ENCODE data around the gene SLC22A14.
A peak's percentile ranks its signal among the peaks of the same experiment; 100 is the strongest.

Gene SLC22A14

DNA sequence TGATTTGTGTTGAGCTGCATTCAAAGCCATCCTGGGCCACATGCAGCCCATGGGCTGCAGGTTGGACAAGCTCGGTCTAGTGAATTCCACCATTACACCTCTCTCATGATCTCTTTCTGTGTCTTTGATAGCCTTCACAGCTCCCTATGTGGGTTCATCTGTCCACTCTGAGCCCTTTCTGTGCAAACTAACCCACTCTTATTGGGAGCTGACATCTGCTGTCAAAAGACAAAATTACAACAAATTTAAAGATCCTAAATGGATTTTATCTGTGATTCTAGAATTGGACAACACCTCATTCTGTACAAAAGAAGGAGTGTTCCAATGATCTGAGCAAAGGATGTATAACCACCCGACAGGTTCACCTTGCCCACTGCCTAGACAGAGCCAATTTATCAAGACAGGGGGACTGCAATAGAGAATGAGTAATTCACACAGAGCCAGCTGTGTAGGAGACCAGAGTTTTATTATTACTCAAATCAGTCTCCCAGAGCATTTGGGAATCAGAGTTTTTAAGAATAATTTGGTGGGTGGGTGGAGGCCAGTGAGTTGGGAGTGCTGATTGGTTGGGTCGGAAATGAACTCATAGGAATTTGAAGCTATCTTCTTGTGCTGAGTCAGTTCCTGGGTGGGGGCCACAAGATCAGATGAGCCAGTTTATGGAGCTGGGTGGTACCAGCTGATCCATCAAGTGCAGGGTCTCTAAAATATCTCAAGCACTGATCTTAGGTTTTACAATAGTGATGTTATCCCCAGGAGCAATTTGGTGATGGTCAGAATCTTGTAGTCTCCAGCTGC is 61.9 kb downstream of the SLC22A14 start:
- H3K27me3 ChIP-seq (ENCODE audit: control insufficient read depth in 1 of 2, insufficient read depth in 2 of 2, low read length in 2 of 2), result no peaks in the 10 kb centered on the region
- no peaks in the 10 kb centered on the region for H3K9me3 ChIP-seq (ENCODE audit: control insufficient read depth in 1 of 2, low read length in 2 of 2)
- no peak overlapping the region for H3K9ac ChIP-seq (ENCODE audit: low read depth in 1 of 2, low read length in 2 of 2)
- H3K4me1 ChIP-seq (ENCODE audit: control insufficient read depth in 1 of 2, insufficient read depth in 2 of 2, low read length in 2 of 2), result peaks cover 5 to 9% of the 10 kb centered on the region in 2 donors
- no peak overlapping the region for H3K27ac ChIP-seq (ENCODE audit: low read depth, low read length)
- no peak overlapping the region for H3K4me3 ChIP-seq (ENCODE audit: low read depth in 1 of 2, low read length in 2 of 2)
- H3K36me3 ChIP-seq (ENCODE audit: control insufficient read depth in 1 of 2, insufficient read depth in 2 of 2, low read length in 2 of 2), result no peaks in the 10 kb centered on the region

DNA sequence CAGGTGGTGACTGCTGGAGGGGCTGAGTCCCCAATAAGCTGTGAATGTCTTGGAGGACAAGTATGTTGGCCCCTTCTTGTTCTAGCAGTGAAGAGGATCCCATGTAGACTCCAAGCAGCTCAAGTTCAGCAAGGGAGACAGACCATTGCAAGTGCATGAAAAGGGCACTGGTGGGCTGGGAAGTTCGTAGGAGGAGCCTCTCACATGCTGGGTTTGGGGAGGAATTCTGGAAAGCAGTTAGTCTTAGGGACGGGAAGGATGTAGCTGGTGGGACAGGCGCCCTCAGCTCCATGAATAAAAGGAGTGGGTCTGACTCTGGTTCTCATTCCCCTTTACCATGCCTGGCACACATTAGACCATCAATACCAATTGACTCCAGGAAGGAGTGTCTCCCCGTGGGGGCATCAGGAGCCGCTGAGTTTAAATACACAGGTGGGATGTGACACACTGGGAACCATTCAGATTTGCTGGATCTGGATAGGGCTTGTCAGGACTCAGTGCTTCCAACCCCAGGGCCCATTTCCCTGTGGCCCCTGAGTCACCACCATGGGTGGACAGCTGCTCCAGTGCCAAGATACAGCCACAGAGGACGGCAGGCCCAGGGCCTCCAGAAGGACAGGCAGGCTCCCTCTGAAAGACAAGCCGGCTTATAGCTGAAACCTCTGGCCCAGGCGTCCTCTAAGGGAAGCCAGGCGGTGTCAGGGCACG is 63.9 kb downstream of the SLC22A14 start:
- Histone ChIP-seq H3K36me3 (ENCODE audit: control insufficient read depth in 1 of 2, insufficient read depth in 2 of 2, low read length in 2 of 2) (peaks cover 0 to 3% of the 10 kb centered on the region in 2 donors), H3K4me3 (ENCODE audit: low read depth in 1 of 2, low read length in 2 of 2) (peak overlapping the region in 1 of 2 donors; percentile 85), H3K27ac (ENCODE audit: low read depth, low read length) (no peak overlapping the region), H3K27me3 (ENCODE audit: control insufficient read depth in 1 of 2, insufficient read depth in 2 of 2, low read length in 2 of 2) (no peaks in the 10 kb centered on the region), H3K4me1 (ENCODE audit: control insufficient read depth in 1 of 2, insufficient read depth in 2 of 2, low read length in 2 of 2) (peaks cover 5 to 9% of the 10 kb centered on the region in 2 donors), H3K9ac (ENCODE audit: low read depth in 1 of 2, low read length in 2 of 2) (peak overlapping the region; percentile 69 to 72), H3K9me3 (ENCODE audit: control insufficient read depth in 1 of 2, low read length in 2 of 2) (no peaks in the 10 kb centered on the region)

DNA sequence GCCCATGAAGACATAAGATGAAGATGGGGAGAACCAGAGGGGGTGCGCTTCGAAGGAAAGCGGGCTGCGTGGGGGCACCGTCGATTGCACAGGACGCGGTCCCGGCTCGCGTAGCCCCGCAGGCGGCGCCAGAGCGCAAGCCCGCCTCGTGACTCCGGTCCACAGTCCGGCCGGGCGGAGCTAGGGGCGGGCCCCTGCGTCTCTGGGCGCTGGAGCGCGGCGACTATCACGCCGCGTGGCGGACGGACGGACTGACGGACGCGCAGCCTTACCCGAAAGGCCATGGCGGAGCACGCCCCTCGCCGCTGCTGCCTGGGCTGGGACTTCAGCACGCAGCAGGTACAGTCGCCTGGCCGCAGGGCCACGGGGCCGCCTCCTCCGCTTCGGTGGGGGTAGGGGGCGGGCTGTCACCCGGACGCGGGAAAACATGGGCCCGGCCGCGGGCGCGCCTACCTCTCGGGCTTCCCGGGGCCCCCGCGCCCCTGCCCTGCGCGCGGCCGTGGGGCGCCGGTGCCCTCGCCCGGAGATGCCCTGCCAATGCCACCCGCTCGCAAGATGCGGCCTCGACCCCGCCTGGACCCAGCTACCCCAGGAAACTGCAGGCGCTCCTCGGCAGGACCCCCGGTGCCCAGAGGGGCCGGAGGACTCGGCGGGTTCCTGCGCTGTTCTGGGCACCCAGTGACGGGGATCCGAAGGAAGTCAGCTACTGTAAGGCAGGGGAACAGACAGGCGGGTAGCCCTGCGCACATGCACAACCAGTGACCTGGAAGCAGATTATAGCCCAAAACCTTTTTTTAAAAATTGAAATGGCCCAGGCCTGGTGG is 64.7 kb downstream of the SLC22A14 start, which contains the start of gene XYLB:
Gene XYLB, plus strand, starts transcription at position 199 of the 824 bp plus-strand sequence. Its CDS starts 84 bp downstream, at position 283.
- H3K4me3 ChIP-seq (ENCODE audit: low read depth in 1 of 2, low read length in 2 of 2), result peak within 1 kb of the TSS; percentile 78 to 85
- H3K27me3 ChIP-seq (ENCODE audit: control insufficient read depth in 1 of 2, insufficient read depth in 2 of 2, low read length in 2 of 2), result no peaks in the 10 kb centered on the region
- H3K4me1 ChIP-seq (ENCODE audit: control insufficient read depth in 1 of 2, insufficient read depth in 2 of 2, low read length in 2 of 2), result peaks cover 5 to 9% of the 10 kb centered on the region in 2 donors
- peak within 1 kb of the TSS; percentile 69 to 72 for H3K9ac ChIP-seq (ENCODE audit: low read depth in 1 of 2, low read length in 2 of 2)
- peaks cover 0 to 3% of the 10 kb centered on the region in 2 donors for H3K36me3 ChIP-seq (ENCODE audit: control insufficient read depth in 1 of 2, insufficient read depth in 2 of 2, low read length in 2 of 2)
- peak within 1 kb of the TSS; percentile 30 for H3K27ac ChIP-seq (ENCODE audit: low read depth, low read length)
- no peaks in the 10 kb centered on the region for H3K9me3 ChIP-seq (ENCODE audit: control insufficient read depth in 1 of 2, low read length in 2 of 2)

DNA sequence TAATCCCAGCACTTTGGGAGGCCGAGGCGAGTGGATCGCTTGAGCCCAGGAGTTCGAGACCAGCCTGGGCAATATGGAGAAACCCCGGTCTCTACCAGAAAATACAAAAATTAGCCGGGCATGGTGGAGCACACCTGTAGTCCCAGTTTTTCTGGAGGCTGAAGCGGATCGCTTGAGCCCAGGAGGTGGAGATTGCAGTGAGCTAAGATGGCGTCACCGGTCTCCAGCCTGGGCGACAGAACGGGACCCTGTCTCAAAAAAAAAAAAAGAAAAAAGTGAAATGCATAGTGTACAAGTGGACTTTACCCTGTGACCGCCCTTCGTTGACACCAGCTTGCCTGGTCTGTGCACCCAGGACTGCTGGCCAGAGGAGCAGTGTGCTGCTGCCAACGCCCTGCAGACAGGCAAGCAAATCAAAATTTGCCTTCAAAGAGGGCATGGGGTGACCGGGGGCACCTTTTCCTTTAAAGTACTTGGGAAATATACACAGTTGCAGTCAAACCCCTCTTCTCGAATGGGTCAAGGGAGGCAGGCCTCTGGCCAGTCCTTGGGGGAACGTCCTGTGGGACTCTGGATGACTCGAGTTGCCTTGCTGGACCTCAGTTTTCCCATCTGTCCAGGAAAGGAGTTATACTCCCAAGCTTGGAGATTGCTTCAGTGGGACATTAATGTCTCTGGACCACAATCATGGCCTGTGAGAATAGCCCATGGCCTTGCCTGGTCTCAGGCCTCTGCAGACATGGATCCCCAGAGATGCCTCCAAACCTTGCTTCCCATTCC is 65.5 kb downstream of the SLC22A14 start:
- Histone ChIP-seq H3K4me3 (ENCODE audit: low read depth in 1 of 2, low read length in 2 of 2) (peak overlapping the region; percentile 78 to 85), H3K36me3 (ENCODE audit: control insufficient read depth in 1 of 2, insufficient read depth in 2 of 2, low read length in 2 of 2) (peaks cover 0 to 5% of the 10 kb centered on the region in 2 donors), H3K27me3 (ENCODE audit: control insufficient read depth in 1 of 2, insufficient read depth in 2 of 2, low read length in 2 of 2) (no peaks in the 10 kb centered on the region), H3K27ac (ENCODE audit: low read depth, low read length) (no peak overlapping the region), H3K9ac (ENCODE audit: low read depth in 1 of 2, low read length in 2 of 2) (peak overlapping the region; percentile 69 to 72), H3K9me3 (ENCODE audit: control insufficient read depth in 1 of 2, low read length in 2 of 2) (no peaks in the 10 kb centered on the region), H3K4me1 (ENCODE audit: control insufficient read depth in 1 of 2, insufficient read depth in 2 of 2, low read length in 2 of 2) (peaks cover 5 to 9% of the 10 kb centered on the region in 2 donors)

DNA sequence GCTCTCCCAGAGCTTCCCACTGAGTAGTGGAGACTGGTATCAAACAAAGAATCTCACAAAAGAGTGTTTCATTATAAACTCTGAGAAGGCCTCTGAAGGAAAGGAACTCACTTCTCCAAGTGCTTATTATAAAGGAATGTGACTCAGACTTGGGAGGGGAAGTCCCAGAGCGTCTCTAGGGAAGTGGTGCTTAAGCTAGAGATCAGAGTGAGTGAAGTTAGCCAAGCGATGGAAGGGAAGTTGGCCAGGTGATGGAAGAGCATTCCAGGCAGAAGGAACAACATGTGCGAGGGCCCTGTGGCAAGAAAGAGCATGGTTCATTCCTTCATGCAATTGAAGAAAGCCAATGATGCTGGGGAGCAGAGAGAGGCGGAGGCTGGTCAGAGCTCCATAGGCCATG is 66.8 kb downstream of the SLC22A14 start:
- Histone ChIP-seq H3K4me3 (ENCODE audit: low read depth in 1 of 2, low read length in 2 of 2) (no peak overlapping the region), H3K36me3 (ENCODE audit: control insufficient read depth in 1 of 2, insufficient read depth in 2 of 2, low read length in 2 of 2) (peaks cover 0 to 7% of the 10 kb centered on the region in 2 donors), H3K9me3 (ENCODE audit: control insufficient read depth in 1 of 2, low read length in 2 of 2) (no peaks in the 10 kb centered on the region), H3K27me3 (ENCODE audit: control insufficient read depth in 1 of 2, insufficient read depth in 2 of 2, low read length in 2 of 2) (no peaks in the 10 kb centered on the region), H3K9ac (ENCODE audit: low read depth in 1 of 2, low read length in 2 of 2) (no peak overlapping the region), H3K27ac (ENCODE audit: low read depth, low read length) (no peak overlapping the region), H3K4me1 (ENCODE audit: control insufficient read depth in 1 of 2, insufficient read depth in 2 of 2, low read length in 2 of 2) (peaks cover 5 to 9% of the 10 kb centered on the region in 2 donors)

DNA sequence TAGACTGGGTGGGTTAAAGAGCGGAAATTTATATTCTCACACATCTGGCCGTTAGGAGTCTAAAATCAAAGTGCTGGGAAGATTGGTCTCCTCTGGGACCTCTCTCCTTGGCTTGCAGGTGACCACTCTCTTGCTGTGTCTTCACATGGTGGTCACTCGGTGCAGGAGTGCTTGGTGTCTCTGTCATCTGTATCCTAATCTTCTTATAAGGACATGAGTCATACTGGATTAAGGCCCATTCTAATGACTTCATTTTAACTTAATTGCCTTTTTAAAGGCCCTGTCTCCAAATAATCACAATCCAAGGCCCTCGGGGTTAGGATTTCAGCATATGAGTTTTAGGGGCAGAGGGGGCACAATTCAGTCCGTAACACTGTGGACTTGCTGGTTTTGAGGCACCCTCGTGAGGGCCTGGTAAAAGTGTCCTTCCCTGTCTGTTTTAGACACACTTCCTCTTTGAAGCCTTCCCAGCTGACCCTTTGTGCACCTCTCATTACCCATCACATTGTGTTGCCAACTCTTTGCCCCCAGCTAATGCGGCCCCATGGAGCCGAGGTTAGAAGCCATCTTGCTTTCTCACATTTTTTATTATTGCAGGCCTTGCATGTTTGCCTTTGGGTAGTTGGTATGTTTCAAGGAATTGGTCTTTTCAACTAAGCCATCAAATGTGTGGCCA is 67.7 kb downstream of the SLC22A14 start:
- Histone ChIP-seq H3K4me3 (ENCODE audit: low read depth in 1 of 2, low read length in 2 of 2) (no peak overlapping the region), H3K36me3 (ENCODE audit: control insufficient read depth in 1 of 2, insufficient read depth in 2 of 2, low read length in 2 of 2) (peaks cover 0 to 9% of the 10 kb centered on the region in 2 donors), H3K27me3 (ENCODE audit: control insufficient read depth in 1 of 2, insufficient read depth in 2 of 2, low read length in 2 of 2) (no peaks in the 10 kb centered on the region), H3K27ac (ENCODE audit: low read depth, low read length) (no peak overlapping the region), H3K9me3 (ENCODE audit: control insufficient read depth in 1 of 2, low read length in 2 of 2) (no peaks in the 10 kb centered on the region), H3K4me1 (ENCODE audit: control insufficient read depth in 1 of 2, insufficient read depth in 2 of 2, low read length in 2 of 2) (peaks cover 5 to 9% of the 10 kb centered on the region in 2 donors), H3K9ac (ENCODE audit: low read depth in 1 of 2, low read length in 2 of 2) (no peak overlapping the region)

DNA sequence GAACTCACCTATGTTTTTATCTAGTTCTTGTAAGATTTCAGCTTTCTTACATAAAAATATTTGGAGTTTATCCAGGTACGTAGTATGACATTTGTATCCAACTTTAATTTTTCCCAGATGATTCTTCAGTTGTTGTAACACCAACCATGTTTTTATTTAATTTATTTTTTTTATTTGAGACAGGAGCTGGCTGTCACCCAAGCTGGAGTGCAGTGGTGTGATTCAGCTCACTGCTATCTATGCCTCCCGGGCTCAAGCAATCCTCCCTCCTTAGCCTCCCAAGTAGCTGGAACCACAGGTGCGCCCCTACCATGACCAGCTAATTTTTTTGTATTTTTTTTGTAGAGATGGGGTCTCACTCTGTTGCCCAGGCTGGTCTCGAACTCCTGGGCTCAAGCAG is 71.1 kb downstream of the SLC22A14 start:
- Histone ChIP-seq H3K9ac (ENCODE audit: low read depth in 1 of 2, low read length in 2 of 2) (no peak overlapping the region), H3K36me3 (ENCODE audit: control insufficient read depth in 1 of 2, insufficient read depth in 2 of 2, low read length in 2 of 2) (peaks cover 0 to 15% of the 10 kb centered on the region in 2 donors), H3K4me1 (ENCODE audit: control insufficient read depth in 1 of 2, insufficient read depth in 2 of 2, low read length in 2 of 2) (peaks cover under 1 to 1% of the 10 kb centered on the region in 2 donors), H3K27ac (ENCODE audit: low read depth, low read length) (no peak overlapping the region), H3K4me3 (ENCODE audit: low read depth in 1 of 2, low read length in 2 of 2) (no peak overlapping the region), H3K9me3 (ENCODE audit: control insufficient read depth in 1 of 2, low read length in 2 of 2) (no peaks in the 10 kb centered on the region), H3K27me3 (ENCODE audit: control insufficient read depth in 1 of 2, insufficient read depth in 2 of 2, low read length in 2 of 2) (no peaks in the 10 kb centered on the region)

DNA sequence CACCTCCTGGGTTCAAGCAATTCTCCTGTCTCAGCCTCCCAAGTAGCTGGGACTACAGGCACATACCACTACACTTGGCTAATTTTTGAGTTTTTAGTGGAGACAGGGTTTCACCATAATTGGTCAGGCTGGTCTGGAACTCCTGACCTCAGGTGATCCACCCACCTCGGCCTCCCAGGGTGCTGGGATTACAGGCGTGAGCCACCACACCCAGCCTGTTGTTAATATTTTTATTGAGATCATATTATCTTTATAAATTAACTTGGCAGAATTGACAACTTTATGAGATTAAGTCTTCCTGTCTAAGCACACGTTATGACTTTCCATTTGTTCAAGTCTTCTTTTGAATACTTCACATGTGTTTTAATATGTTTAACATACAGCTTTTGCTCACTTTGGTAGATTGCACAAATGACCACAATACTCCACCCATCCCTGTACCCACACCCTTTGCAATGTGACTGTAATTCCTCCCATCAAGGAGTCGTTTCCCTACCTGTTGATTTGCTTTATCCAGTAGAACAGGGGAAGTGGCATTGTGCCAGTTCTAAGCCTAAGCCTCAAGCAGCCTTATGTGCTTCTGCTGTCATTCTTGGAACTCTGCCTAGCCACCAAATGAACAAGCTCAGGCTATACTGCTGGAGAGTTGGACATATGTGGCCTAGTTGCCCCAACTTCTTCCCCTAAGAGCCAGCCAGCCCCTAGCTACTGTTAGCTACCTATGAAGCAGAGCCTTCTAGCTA is 72.7 kb downstream of the SLC22A14 start:
- H3K27me3 ChIP-seq (ENCODE audit: control insufficient read depth in 1 of 2, insufficient read depth in 2 of 2, low read length in 2 of 2), result no peaks in the 10 kb centered on the region
- no peaks in the 10 kb centered on the region for H3K4me1 ChIP-seq (ENCODE audit: control insufficient read depth in 1 of 2, insufficient read depth in 2 of 2, low read length in 2 of 2)
- H3K27ac ChIP-seq (ENCODE audit: low read depth, low read length), result no peak overlapping the region
- no peak overlapping the region for H3K4me3 ChIP-seq (ENCODE audit: low read depth in 1 of 2, low read length in 2 of 2)
- H3K36me3 ChIP-seq (ENCODE audit: control insufficient read depth in 1 of 2, insufficient read depth in 2 of 2, low read length in 2 of 2), result peaks cover 0 to 15% of the 10 kb centered on the region in 2 donors
- no peaks in the 10 kb centered on the region for H3K9me3 ChIP-seq (ENCODE audit: control insufficient read depth in 1 of 2, low read length in 2 of 2)
- no peak overlapping the region for H3K9ac ChIP-seq (ENCODE audit: low read depth in 1 of 2, low read length in 2 of 2)
